DMS53 treated with DMSO at 0.1 percent for 48 hours (cell line): Measurements from ENCODE around the gene C18orf63.
A peak's percentile ranks its signal among the peaks of the same experiment; 100 is the strongest.
"Not testable (repeated sequence)": the region's sequence is repeated elsewhere in the genome, so short reads cannot be mapped to it uniquely, and the experiment has no call there.

Experiments used
- DNase-seq: peaks from one replicate; lab custom pipeline; 2025; ENCODE audit not compliant: unreplicated experiment; lab: John Stamatoyannopoulos, UW

Gene C18orf63

DNA sequence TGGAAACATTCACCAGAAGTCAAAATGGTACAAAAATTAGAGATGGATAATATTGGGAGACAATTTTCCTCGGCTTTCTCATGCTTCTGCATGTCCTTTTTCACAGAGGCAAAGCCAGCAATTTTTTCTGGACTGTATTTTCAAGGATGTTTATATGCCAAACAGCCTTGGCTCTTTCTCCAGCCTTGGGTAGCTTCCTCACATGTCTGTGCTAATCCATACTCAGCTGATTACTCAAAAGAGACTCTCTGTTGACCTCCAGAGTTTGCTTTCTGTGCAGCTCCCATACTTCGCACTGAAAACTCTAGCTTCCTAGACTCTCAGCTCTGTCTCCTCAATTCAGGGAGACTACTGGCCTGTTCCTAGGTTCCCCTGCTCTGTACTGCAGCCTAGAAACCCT is 10.6 kb downstream of the C18orf63 start:
- DNase-seq, result no peak

DNA sequence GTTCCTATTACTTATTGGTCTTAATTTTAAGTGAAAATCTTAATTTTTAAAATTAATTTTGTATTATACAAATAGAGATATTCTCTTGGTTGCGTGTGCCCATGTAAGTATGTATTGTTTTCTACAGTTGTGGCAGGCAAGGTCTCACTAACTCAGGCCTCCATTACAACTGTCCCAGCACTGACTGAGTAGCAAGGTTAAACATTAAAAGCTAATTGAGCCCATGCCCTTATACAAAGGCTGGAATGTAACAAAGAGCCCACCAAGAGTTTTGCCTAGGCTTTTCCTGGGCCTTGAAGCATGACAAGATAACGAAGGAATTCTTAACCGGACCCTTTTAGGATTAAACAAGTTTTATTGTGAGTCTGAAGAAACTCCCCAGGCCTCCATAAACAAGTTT is 11.2 kb downstream of the C18orf63 start:
- not testable (repeated sequence) for DNase-seq

DNA sequence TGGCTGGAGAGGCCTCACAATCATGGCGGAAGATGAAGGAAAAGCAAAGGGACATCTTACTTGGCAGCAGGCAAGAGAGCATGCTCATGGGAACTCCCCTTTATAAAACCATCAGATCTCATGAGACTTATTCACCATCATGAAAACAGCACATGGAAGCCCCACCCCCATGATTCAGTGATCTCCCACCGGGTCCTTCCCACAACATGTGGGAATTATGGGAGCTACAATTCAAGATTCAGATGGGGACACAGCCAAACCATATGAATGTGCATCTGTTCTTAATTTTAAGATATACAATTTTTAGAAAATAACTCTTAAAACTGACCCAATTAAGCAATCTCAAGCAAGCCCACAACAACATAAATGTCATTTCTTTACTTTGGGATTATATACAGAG is 12.6 kb downstream of the C18orf63 start:
- DNase-seq, result no peak

DNA sequence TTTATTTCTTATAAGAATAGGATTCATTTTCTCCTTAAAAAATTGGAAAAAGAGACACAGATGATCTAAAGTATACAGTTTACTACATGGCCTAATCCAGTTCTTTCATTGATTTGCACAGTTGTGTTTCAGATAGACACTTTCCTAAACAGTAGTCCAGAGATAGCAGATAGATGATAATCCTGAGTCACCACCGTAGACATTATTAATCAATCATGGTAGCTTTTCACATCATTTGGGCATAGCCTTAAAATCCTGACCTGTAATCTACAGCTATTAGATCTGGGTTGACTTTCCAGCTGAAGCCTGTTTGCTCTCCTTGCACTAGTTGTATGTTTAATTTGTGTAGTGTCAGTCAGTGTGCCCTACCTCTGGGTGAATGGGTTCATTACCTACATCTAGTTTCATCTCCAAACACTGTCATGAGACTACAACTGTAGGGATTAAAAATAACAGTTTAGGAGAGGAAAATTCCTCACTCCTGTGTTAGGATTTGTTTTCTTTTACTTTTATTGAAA is 14.1 kb downstream of the C18orf63 start:
- no peak for DNase-seq

DNA sequence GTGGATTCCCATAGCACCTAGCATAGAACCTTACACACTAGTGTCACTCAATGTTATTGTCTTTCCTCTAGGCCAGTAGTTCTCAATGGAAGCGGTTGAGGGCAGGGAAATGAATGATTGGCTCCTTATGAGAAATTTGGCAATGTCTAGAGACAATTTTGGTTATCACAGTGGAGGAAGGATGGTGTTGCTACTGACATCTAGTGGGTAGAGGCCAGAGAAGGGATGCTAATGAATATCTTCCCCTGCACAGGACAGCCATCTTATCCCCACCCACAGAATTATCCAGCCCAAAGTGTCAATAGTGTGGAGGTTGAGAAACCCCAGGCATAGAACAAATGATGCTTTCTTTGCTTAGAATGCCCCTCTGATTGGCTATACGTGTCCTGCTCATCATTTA is 15.8 kb downstream of the C18orf63 start:
- no peak for DNase-seq

DNA sequence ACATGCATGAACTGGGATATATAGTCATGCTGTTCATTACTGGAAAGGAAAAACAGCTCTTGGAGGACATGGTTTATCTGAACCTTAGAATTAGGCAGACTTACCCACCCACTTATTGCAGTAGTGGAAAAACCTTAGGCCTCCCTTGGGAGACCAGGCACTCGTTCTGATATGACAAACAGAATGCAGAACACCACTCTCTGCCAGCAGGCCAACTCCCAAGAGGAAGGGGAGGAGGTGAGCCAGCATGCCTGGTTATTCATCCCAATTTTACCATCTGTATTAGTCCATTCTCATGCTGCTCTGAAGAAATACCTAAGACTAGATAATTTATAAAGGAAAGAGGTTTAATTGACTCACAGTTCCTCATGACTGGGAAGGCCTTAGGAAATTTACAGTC is 17.5 kb downstream of the C18orf63 start:
- DNase-seq, result no peak

DNA sequence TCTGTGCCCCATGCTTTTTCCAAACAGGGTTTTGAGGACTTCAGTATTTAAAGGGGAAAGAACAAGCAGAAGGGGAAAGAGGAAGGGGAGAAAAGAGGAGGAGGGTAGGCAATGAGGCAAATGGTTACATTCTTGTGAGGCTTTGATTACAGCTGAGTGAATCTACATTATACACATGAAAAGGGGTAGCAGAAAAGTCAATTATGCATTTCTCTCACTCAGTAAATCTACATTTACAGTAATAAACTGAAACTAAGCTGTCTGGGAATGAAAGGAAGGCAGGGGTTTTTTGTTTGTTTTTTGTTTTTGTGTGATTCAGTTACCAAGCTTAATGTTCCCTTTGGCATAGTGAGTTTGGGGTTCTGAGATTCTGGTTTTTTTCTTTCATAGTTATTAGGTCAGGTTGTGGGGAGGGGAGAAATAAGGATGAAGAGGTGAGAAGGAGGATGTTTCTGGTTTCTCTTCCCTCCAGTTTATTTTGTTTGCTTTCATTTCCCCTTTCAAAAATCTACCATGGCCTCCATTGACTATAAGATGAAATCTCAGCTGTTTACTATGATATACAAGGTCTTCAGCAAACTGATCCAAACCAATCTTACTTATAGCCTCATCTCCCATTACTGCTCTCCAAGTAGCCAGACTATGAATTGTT is 18.7 kb downstream of the C18orf63 start:
- no peak for DNase-seq

DNA sequence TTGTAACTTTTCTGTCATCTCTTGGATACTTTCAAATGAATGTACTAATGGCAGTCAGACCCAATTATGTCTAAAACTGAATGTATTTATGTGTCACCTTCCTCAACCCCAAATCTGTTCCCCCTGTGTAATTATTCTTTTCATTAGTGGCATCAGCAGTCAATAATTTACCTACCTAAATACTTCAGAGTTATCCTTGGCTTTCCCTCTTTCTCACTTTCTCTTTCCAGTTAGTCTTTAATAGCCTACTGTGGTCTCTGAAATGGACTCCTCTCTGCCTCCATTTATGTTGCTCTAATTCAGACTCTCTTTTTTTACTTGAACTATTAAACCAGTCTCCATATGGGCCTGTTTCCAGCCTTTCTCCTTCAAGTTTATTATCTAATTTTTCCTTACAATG is 21.0 kb downstream of the C18orf63 start:
- DNase-seq, result no peak

DNA sequence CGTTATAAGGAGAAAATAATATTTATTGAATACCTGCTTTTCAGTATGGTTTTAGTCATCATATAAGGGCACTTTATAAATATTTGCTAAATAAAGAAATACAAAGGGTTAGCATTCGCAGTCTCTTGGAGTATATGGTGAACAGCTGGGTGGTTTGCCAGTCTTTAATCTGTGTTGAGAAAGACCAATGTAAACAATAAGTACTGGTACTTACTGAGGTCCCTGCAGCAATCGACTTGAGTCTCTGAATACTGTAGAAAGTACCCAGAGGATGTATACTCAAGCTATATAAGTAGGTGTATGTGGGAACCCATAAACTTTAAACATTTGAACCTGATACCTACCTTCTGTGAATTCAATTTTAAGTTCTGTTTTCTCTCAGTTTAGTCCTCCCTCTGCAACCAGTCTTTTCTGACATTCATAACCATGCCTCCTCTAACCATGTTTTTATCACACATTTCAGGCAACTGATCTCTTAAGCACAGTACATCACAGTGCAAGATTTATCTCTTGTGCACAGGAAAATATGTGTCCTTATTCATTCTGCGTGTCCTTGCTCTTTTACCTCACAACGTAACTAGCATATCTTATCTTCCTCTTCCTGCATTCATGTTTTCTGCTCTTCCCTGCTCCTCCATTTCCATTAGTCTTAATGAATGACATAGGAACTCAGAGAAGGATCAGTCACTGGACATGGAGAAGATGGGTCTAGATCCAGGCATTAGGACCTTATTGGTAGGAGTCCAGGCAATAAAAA is 21.7 kb downstream of the C18orf63 start:
- DNase-seq, result no peak

DNA sequence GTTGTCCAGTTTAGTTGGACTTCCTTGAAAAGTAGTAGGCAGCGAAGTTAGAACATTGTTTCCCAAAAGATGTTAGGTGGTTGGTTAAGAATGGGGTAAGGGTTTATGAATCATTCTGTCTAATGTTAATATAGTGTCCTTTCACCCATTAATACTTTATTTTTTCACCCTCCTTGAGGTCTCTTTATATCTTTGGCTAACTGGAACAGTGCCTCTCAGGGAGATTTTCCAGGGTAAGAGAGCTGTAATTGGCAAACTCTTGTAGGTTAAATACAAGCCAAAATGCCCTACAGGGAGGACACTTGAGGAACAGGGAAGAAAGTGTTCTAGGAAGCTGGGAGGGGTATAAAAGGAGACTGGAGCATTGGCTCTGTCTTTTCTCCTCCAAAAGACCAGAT is 22.3 kb downstream of the C18orf63 start:
- DNase-seq, result no peak

DNA sequence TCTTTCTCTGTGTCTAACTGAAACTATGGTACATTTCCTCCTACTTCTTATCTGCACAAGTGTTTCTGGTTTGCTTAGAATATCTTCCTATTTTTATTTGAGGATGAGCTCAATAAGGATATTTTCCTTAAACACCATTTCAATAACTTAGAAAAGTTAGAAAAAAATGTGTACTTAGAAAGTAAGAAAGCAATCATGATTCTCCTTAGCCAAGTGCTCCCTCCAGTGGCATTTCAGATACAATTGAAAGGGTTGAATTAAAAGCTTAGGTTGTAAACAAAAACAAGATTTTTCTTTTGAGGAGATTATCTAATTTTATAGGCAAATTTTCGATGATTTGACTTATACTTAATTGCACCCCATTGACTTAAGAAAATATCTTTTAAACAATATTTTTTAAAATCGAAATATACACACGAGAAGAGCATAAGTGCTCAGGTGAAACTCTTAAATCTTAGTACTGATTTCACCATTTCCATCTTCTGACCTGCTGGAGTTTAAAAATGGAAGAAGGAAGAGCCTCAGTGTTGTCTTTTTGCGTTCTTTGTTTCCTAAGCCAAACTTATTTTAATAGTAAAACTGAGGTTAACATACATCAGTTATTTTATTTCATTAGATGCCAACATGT is 26.9 kb downstream of the C18orf63 start:
- DNase-seq, result peak; percentile 78

DNA sequence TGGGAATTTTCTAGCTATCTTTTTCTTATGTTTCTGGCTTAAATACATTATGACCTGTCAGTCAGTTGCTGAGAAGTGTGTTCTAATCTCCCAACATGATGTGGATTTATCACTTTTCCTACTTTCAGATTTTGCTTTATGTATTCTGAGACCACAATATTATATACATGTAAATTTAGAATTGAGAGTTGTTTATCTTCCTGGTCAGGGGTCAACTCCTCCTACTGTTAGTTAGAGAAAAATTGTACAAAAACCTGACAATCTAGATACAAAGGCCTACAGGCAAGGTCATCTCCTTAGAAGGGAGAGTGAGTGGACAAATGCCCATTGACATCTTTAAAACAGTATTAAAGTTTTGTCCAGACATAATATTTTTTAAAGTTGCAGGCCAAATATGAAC is 30.6 kb downstream of the C18orf63 start:
- no peak for DNase-seq

DNA sequence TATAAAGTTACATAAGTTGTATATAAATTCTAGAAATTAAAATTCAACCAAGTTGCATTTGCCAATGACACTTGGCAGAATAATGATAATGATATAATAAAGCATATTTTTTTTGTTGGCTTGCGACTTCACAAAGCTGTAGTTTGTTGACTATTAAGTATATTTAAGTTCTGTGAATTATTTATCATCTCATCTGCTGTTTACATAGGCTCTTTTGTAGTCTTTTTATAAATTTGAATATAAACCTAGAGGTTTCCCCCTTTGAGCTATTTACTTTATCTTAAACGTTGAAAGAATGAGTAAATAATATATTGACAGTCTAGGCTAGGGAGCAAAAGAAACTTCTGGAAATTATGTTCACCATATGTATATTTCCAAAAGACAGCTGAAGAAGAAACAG is 32.9 kb downstream of the C18orf63 start:
- no peak for DNase-seq

DNA sequence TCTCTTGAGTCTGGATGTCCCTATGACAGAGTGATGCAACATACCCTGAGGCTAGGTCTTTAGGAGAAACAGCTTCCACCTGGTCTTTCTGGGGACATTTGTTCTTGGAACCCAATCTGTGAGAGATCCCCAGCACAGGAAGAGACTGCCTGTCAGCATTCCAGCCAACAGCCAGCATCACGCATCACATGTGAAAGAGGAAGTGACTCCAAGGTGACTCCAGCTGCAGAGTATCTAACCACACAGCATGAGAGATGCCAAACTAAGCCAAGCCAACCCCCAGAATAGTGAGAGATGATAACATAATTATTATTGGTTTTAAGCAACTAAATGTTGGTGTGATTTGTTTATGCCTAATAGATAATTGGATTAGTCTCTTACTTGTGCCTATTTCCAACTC is 35.7 kb downstream of the C18orf63 start:
- DNase-seq, result no peak

DNA sequence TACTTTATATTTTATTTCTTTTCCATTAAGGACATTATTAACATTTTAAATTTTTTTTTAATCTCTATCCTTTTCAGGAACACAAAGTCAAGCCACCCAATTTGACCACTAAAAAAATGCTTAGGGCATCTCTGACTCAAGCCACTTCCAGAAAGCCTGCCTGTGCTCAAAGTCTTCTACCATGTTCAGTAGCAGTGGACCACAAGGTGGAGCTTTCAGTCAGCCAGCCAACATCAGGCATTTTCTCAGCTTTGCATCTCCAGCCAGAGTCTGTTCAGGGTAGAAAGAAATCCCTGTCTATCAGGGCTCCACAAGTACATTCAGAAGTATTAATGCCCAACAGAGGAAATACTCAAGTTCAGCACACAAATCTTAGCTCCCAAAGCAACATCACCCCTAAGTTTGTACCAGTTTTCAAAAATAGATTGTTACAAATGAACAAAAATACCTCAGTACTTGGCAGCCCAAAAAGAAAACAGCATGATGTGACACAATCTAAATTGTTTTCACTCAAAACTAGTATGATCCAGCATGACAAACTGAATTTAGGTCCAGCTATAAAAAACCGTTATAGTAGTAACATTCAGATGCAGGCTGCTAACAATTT is 37.6 kb downstream of the C18orf63 start:
- peak; percentile 80 for DNase-seq

DNA sequence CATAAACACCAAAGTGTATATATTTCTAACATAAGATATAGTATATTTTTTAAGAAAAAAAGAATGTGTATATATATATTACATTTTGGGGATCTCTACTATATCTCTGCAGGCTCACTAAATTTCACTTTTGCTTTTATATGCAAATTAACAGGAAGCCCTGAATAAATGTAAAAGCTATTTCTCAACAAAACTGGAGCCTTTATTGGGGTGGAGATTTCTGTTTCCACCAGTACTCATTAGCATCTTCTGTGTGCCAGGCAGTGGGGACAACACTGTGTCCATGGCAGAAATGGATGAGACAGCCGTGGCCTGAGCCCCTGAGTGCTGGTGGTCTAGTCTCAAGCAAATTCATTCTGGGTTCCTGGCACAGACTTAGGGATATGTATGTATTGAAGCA is 41.3 kb downstream of the C18orf63 start:
- no peak for DNase-seq

DNA sequence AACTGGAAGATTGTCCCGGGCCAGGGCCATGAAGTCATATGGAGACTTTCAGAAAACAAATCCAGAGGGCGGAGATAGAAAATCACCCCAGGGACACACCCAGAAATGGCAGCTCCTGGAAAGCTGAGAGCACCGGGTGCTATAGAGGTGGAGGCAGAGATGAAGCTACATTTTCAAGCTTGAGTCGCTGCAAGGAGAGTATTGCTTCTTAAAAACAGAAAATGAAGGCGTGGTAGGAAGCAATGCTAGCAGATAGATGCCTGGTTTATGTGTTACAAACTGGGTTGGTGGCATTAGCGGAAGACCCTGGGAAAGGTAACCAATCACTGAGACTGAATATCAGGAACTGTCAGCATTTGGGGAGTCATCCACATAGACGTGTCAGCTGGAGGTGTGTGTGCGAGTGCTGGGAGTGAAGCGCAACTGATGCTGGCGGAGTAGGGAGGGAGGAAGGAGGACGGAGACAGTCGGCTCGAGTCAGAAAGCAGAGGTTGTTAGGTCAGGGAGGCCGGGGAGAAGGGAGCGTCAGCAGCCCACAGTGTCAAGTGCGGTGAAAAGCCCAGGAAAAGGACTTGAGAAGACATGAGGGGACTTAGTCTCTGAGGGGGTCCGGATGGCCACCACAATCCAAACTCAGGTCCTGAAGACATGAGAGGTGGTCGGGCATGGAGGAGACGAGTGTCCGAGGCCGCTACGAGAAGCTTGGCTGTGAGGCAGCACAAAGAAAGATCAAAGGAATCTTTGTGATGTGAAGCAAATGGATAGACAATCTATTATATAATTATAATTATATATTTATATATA is 45.4 kb downstream of the C18orf63 start:
- no peak for DNase-seq

DNA sequence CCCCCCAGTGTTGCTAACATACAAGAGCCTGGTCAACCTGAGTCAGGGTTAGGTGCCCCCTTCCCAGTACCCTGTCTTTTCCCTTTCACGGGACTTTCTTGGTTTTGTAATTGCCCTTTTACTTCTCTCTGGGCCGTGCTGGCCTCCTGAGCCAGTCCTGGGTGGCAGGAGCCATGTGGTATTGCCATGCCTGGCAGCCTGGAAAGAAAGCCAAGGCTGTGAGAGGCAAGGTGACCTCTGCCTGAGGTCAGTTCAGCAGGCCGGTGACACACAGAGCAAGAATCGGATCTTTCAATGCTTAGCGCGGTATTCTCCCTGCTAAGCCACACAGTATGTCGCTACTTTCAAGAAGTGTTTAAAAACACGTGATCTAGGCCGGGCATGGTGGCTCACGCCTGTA is 52.3 kb downstream of the C18orf63 start:
- DNase-seq, result no peak

DNA sequence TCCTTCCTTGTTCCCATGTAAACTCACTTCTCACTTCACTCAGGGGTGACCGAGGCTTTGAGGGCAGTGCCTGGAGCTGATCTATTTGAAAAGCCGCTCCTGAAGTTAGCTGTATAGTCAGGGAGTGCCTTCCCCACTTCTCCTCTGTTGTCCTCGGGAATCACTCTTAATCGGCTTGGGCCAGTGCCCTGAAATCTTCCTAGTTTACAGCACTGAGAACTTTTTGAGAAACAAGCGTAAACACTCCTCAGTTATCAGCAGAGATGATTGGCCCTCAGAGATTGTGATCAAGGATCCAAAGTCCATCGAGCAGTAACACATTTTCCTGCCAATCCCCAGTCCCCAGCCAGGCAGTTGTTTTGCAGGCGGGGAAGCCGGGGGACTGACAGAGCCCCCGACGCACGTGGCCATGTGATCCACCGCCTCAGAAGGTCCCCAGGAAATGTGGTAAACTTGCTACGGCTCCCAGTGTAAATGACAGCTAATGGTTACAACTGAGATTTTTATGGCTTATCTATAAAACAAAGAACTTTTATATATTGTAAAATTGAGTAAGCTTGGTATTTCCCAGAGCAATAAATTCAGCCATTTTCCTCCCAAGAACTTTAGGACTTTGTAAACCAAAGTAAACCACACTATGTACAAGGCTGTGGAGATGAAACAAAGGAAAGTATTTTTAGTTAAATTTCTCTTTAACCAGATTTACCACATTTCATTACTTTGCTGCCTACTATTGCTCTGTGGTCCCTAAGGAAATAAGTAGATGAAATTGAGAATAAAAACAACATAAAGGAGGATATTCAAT is 53.5 kb downstream of the C18orf63 start:
- no peak for DNase-seq

DNA sequence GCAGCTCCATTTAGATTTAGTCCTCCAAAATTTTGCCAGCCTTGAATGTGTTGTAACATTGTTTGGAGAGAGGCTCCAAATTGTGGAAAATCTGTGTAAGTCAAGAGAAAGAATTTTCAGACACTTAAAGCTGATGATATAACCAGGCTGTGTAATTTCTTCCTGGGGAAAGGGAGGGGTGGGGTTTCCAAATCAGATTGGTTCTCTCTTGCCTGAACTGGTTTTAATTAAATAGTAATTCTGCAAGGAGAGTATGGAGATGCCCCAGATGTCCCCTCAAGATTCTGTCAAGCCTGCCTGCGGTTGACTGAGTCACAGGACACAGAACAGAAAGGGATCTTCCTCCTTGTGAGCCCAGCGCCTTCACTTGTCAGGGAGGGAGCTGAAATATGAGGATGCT is 54.5 kb downstream of the C18orf63 start:
- no peak for DNase-seq
